Keratinocyte (primary cell): ENCODE measurements around the gene VPS13D. TPM values are rescaled to one million over a fixed set of nuclear protein-coding genes. Genes with fewer than 3 reads are reported as not detected.
A peak's percentile ranks its signal among the peaks of the same experiment; 100 is the strongest.

Source experiments
- DNase-seq: peaks from one replicate; pipeline ENCODE4 v3.0.0-alpha.2; 2011; ENCODE audit warnings: low read depth, missing footprints, low spot score
- FAIRE-seq: peaks from 2 replicates; lab custom pipeline; 2011; peaks lifted over from hg19 to GRCh38; lab: Jason Lieb, UNC
- H2AFZ ChIP-seq: 2 replicates; pipeline ENCODE4 v1.6.0; 2012; ENCODE audit warnings: low read length, control low read depth, inconsistent platforms; ENCODE audit not compliant: control insufficient read depth
- H3K27ac ChIP-seq: 2 replicates; pipeline ENCODE4 v1.5.1; 2011; ENCODE audit warnings: low read length; ENCODE audit not compliant: control insufficient read depth, insufficient read depth
- H3K27me3 ChIP-seq: 3 replicates; pipeline ENCODE4 v1.6.0; 2011; ENCODE audit warnings: low read length; ENCODE audit not compliant: control insufficient read depth, insufficient read depth; ENCODE audit errors: extremely low read depth
- H3K36me3 ChIP-seq, 2 experiments: 2 replicates in 1 of 2; 3 replicates in 1 of 2; pipeline ENCODE4 v1.5.1; 2011; ENCODE audit warnings: low read length in 2 of 2, mild to moderate bottlenecking in 1 of 2; ENCODE audit not compliant: control insufficient read depth in 2 of 2, insufficient read depth in 2 of 2; ENCODE audit errors: extremely low read depth in 1 of 2
- H3K4me1 ChIP-seq: 3 replicates; pipeline ENCODE4 v1.5.1; 2011; ENCODE audit warnings: low read length; ENCODE audit not compliant: control insufficient read depth, insufficient read depth; ENCODE audit errors: extremely low read depth
- H3K4me2 ChIP-seq: 3 replicates; pipeline ENCODE4 v1.6.0; 2011; ENCODE audit warnings: low read depth, low read length; ENCODE audit not compliant: control insufficient read depth, insufficient read depth; ENCODE audit errors: extremely low read depth
- H3K4me3 ChIP-seq, 3 experiments: fragments of 200-600 bp in 1 of 3; sonication (generic) in 1 of 3; 2 replicates in 2 of 3; 3 replicates in 1 of 3; pipeline ENCODE4 v1.5.1; 2011 to 2016; ENCODE audit warnings: low read length in 3 of 3, mild to moderate bottlenecking in 3 of 3, control low read depth in 2 of 3, inconsistent platforms in 1 of 3, low read depth in 1 of 3, mixed read lengths in 1 of 3, mixed run types in 1 of 3, moderate library complexity in 1 of 3; ENCODE audit not compliant: control insufficient read depth in 2 of 3, insufficient read depth in 2 of 3; ENCODE audit errors: extremely low read depth in 1 of 3
- H3K79me2 ChIP-seq: 2 replicates; pipeline ENCODE4 v1.6.0; 2012; ENCODE audit warnings: low read length; ENCODE audit not compliant: control insufficient read depth, insufficient read depth
- H3K9ac ChIP-seq: 3 replicates; pipeline ENCODE4 v1.6.0; 2011; ENCODE audit warnings: low read length; ENCODE audit not compliant: control insufficient read depth, insufficient read depth; ENCODE audit errors: extremely low read depth
- H3K9me1 ChIP-seq: 3 replicates; pipeline ENCODE4 v1.6.0; 2011; ENCODE audit warnings: low read length; ENCODE audit not compliant: control insufficient read depth, insufficient read depth; ENCODE audit errors: extremely low read depth
- H3K9me3 ChIP-seq: 2 replicates; pipeline ENCODE4 v1.5.1; 2012; ENCODE audit warnings: low read depth, low read length; ENCODE audit not compliant: control insufficient read depth
- H4K20me1 ChIP-seq: 3 replicates; pipeline ENCODE4 v1.6.0; 2011; ENCODE audit warnings: low read length; ENCODE audit not compliant: control insufficient read depth, insufficient read depth; ENCODE audit errors: extremely low read depth
- EZH2 ChIP-seq: IDR thresholded peaks from one replicate; pipeline ENCODE4 v1.6.1; 2012; ENCODE audit warnings: inconsistent platforms, mild to moderate bottlenecking, low read length, moderate library complexity
- dilution Hi-C: fragments of 300-500 bp; cut with MboI; formaldehyde crosslinking; loops from one replicate; pipeline ENCODE4 v1.7.0; 2020; ENCODE audit warnings: low sequenced_read_pairs; ENCODE audit not compliant: extremely low pct_ligation_motif_present
- polyA plus RNA-seq, 5 experiments: library from polyadenylated mRNA; depleted of rRNA in 3 of 5; stranded (reverse) in 3 of 5; stranded (forward) in 1 of 5; unstranded in 1 of 5; fragments of >200 nt; gene quantifications; 1 replicate in 1 of 5; 2 replicates in 3 of 5; 3 replicates in 1 of 5; pipeline versions ENCODE4 v1.2.1 to v1.2.3, GENCODE V29; 2011 to 2012; ENCODE audit warnings: missing spikeins in 2 of 5, low read depth in 1 of 5, low replicate concordance in 1 of 5
- TF ChIP-seq, protein P1 (sequence below), 3 experiments: IDR thresholded peaks in 1 of 3; conservative IDR thresholded peaks in 1 of 3; optimal IDR thresholded peaks in 1 of 3; 2 replicates in 2 of 3; 3 replicates in 1 of 3; pipeline versions ENCODE3 to v1.5.1; 2011; ENCODE audit warnings: low read length in 3 of 3, mild to moderate bottlenecking in 3 of 3, moderate library complexity in 2 of 3, control low read depth in 1 of 3, inconsistent platforms in 1 of 3; ENCODE audit not compliant: insufficient read depth in 2 of 3; ENCODE audit errors: extremely low read depth in 1 of 3

The VPS13D gene
- polyA plus RNA-seq, 1 donor (not counting 4 experiments of a cell fraction or from before 2014, with no cell fraction given) = 19.0 TPM

- DNase-seq = no peak
- H3K79me2 ChIP-seq = no peaks in the 10 kb centered on the region
- H2AFZ ChIP-seq = no peak overlapping the region
- H3K27me3 ChIP-seq = peaks cover 8% of the 10 kb centered on the region
- no peak overlapping the region for H3K27ac ChIP-seq
- TF ChIP-seq, protein P1, sequence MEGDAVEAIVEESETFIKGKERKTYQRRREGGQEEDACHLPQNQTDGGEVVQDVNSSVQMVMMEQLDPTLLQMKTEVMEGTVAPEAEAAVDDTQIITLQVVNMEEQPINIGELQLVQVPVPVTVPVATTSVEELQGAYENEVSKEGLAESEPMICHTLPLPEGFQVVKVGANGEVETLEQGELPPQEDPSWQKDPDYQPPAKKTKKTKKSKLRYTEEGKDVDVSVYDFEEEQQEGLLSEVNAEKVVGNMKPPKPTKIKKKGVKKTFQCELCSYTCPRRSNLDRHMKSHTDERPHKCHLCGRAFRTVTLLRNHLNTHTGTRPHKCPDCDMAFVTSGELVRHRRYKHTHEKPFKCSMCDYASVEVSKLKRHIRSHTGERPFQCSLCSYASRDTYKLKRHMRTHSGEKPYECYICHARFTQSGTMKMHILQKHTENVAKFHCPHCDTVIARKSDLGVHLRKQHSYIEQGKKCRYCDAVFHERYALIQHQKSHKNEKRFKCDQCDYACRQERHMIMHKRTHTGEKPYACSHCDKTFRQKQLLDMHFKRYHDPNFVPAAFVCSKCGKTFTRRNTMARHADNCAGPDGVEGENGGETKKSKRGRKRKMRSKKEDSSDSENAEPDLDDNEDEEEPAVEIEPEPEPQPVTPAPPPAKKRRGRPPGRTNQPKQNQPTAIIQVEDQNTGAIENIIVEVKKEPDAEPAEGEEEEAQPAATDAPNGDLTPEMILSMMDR (optimal IDR thresholded peaks at IDR 0.05 in 1 of 3, IDR thresholded peaks at IDR 0.05 in 1 of 3, conservative IDR thresholded peaks at IDR 0.05 in 1 of 3; ENCODE audit: extremely low read depth in 1 of 3, insufficient read depth in 2 of 3, low read length in 3 of 3) = peak; percentile 84 to 92 (median 86)
- TF ChIP-seq EZH2 = no peak
- no peaks in the 10 kb centered on the region for H3K36me3 ChIP-seq
- H3K4me2 ChIP-seq = no peak overlapping the region
- H3K9ac ChIP-seq = no peak overlapping the region
- H3K9me3 ChIP-seq = no peaks in the 10 kb centered on the region
- no peak for FAIRE-seq
- dilution Hi-C loops = no loop called here
- H3K9me1 ChIP-seq = no peaks in the 10 kb centered on the region
- no peak overlapping the region for H3K4me3 ChIP-seq
- no peaks in the 10 kb centered on the region for H4K20me1 ChIP-seq
- H3K4me1 ChIP-seq = no peaks in the 10 kb centered on the region
Measured at GRCh38 chr1:12208764-12209494, 20.9 kb upstream of the VPS13D start.

- DNase-seq (no peak), FAIRE-seq (no peak)
- Histone ChIP-seq H3K79me2 (no peaks in the 10 kb centered on the region), H3K9me3 (no peaks in the 10 kb centered on the region), H4K20me1 (no peaks in the 10 kb centered on the region), H3K9ac (no peak overlapping the region), H3K27me3 (peaks cover 8% of the 10 kb centered on the region), H3K27ac (no peak overlapping the region), H3K9me1 (no peaks in the 10 kb centered on the region), H3K36me3 (no peaks in the 10 kb centered on the region), H3K4me2 (no peak overlapping the region), H2AFZ (no peak overlapping the region), H3K4me1 (no peaks in the 10 kb centered on the region), H3K4me3 (no peak overlapping the region)
- TF ChIP-seq, protein P1 (optimal IDR thresholded peaks at IDR 0.05 in 1 of 3, IDR thresholded peaks at IDR 0.05 in 1 of 3, conservative IDR thresholded peaks at IDR 0.05 in 1 of 3; ENCODE audit: extremely low read depth in 1 of 3, insufficient read depth in 2 of 3, low read length in 3 of 3) = no peak
- TF ChIP-seq EZH2 = no peak
- dilution Hi-C loops = no loop called here
Measured at GRCh38 chr1:12209495-12209832, 20.4 kb upstream of the VPS13D start.
